WTC11 (cell line): ENCODE measurements around the gene ADH1C.

Experiments
- CBFB ChIP-seq: sonication (generic); formaldehyde crosslinking; IDR thresholded peaks from 2 replicates; pipeline ENCODE4 v1.8.1; 2022; ENCODE audit warnings: mild to moderate bottlenecking, low read depth, missing genetic modification reagents
- ELF4 ChIP-seq: sonication (generic); formaldehyde crosslinking; IDR thresholded peaks from 2 replicates; pipeline ENCODE4 v1.8.1; 2022; ENCODE audit warnings: low read depth, mild to moderate bottlenecking, moderate library complexity, missing genetic modification reagents
- JUN ChIP-seq: sonication (generic); formaldehyde crosslinking; IDR thresholded peaks from 2 replicates; pipeline ENCODE4 v1.8.0; 2023; ENCODE audit warnings: mild to moderate bottlenecking, missing genetic modification reagents
- SP1 ChIP-seq: sonication (generic); formaldehyde crosslinking; conservative IDR thresholded peaks from 2 replicates; pipeline ENCODE4 v1.8.1; 2022; ENCODE audit warnings: missing genetic modification reagents
- ZBTB21 ChIP-seq: sonication (generic); formaldehyde crosslinking; IDR thresholded peaks from 2 replicates; pipeline ENCODE4 v1.8.1; 2023; ENCODE audit warnings: mild to moderate bottlenecking, missing genetic modification reagents, borderline replicate concordance
- ZNF232 ChIP-seq: sonication (generic); formaldehyde crosslinking; IDR thresholded peaks from 2 replicates; pipeline ENCODE4 v1.8.0; 2022; ENCODE audit warnings: mild to moderate bottlenecking, missing genetic modification reagents
- TF ChIP-seq, protein P1 (sequence below): fragments of 200-600 bp; IDR thresholded peaks from 2 replicates; pipeline ENCODE4 v1.8.0; 2022; ENCODE audit warnings: antibody characterized with exemption
- TF ChIP-seq, protein P2 (sequence below): sonication (generic); formaldehyde crosslinking; IDR thresholded peaks from 2 replicates; pipeline ENCODE4 v1.8.0; 2023; ENCODE audit warnings: missing genetic modification reagents, mild to moderate bottlenecking, borderline replicate concordance
- TF ChIP-seq, protein P3 (sequence below): sonication (generic); formaldehyde crosslinking; conservative IDR thresholded peaks from 2 replicates; pipeline ENCODE4 v1.8.1; 2023; ENCODE audit warnings: mild to moderate bottlenecking, low read depth, missing genetic modification reagents, moderate library complexity
- TF ChIP-seq, protein P4 (sequence below): sonication (generic); formaldehyde crosslinking; conservative IDR thresholded peaks from 2 replicates; pipeline ENCODE4 v1.8.1; 2022; ENCODE audit warnings: mild to moderate bottlenecking, missing genetic modification reagents
- TF ChIP-seq, protein P5 (sequence below): sonication (generic); formaldehyde crosslinking; IDR thresholded peaks from 2 replicates; pipeline ENCODE4 v1.8.1; 2023; ENCODE audit warnings: mild to moderate bottlenecking, missing genetic modification reagents, borderline replicate concordance

DNA sequence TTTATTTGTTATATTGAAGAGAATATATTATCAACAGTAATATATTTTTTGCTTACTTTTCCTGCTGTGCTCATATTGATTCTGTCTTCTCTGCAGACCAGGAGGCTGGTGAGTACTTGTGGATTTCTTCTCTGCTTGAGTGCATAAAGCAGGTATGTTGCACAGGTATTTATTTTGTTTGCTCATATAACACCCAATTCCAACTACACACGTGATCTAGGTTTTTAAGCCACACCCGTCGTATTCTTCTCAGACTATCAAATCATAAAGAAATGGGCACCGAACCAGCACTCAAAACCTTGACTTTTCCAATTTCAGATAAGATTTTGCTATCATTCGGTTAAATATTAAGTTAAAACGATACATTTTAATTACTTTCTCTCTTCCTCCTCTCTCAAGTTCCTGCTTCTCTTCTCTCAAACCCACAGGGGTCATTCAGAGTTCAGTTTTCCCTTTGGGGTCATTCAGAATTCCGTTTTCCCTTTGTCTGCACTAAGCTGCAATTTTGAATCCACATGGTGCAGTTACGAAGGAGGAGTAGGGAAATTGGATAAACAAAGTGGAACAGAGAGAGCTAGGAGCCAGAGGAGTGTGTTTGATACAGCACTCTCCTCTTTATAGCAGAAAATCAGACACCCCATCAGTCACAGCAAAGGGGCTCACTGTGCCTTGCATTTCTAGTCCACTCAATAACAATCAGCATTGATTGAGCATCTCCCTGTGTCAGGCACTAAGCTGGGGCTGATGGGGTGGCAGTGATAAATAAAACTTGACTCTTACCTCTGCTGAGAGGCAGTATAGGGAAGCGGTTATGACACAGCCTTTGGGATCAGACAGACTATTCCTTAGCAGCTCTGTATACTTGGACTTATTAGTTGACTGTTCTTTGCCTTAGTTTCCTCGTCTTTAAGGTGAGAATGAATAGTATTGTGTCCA lies at the start of gene ADH1C:
- TF ChIP-seq, protein P1, sequence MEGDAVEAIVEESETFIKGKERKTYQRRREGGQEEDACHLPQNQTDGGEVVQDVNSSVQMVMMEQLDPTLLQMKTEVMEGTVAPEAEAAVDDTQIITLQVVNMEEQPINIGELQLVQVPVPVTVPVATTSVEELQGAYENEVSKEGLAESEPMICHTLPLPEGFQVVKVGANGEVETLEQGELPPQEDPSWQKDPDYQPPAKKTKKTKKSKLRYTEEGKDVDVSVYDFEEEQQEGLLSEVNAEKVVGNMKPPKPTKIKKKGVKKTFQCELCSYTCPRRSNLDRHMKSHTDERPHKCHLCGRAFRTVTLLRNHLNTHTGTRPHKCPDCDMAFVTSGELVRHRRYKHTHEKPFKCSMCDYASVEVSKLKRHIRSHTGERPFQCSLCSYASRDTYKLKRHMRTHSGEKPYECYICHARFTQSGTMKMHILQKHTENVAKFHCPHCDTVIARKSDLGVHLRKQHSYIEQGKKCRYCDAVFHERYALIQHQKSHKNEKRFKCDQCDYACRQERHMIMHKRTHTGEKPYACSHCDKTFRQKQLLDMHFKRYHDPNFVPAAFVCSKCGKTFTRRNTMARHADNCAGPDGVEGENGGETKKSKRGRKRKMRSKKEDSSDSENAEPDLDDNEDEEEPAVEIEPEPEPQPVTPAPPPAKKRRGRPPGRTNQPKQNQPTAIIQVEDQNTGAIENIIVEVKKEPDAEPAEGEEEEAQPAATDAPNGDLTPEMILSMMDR, result no peak
- TF ChIP-seq, protein P2, sequence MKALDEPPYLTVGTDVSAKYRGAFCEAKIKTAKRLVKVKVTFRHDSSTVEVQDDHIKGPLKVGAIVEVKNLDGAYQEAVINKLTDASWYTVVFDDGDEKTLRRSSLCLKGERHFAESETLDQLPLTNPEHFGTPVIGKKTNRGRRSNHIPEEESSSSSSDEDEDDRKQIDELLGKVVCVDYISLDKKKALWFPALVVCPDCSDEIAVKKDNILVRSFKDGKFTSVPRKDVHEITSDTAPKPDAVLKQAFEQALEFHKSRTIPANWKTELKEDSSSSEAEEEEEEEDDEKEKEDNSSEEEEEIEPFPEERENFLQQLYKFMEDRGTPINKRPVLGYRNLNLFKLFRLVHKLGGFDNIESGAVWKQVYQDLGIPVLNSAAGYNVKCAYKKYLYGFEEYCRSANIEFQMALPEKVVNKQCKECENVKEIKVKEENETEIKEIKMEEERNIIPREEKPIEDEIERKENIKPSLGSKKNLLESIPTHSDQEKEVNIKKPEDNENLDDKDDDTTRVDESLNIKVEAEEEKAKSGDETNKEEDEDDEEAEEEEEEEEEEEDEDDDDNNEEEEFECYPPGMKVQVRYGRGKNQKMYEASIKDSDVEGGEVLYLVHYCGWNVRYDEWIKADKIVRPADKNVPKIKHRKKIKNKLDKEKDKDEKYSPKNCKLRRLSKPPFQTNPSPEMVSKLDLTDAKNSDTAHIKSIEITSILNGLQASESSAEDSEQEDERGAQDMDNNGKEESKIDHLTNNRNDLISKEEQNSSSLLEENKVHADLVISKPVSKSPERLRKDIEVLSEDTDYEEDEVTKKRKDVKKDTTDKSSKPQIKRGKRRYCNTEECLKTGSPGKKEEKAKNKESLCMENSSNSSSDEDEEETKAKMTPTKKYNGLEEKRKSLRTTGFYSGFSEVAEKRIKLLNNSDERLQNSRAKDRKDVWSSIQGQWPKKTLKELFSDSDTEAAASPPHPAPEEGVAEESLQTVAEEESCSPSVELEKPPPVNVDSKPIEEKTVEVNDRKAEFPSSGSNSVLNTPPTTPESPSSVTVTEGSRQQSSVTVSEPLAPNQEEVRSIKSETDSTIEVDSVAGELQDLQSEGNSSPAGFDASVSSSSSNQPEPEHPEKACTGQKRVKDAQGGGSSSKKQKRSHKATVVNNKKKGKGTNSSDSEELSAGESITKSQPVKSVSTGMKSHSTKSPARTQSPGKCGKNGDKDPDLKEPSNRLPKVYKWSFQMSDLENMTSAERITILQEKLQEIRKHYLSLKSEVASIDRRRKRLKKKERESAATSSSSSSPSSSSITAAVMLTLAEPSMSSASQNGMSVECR, result no peak
- TF ChIP-seq SP1 (CRISPR knock-in tag) (no peak), JUN (no peak), ELF4 (no peak), ZNF232 (CRISPR knock-in tag) (no peak), ZBTB21 (no peak), CBFB (no peak)
- TF ChIP-seq, protein P3, sequence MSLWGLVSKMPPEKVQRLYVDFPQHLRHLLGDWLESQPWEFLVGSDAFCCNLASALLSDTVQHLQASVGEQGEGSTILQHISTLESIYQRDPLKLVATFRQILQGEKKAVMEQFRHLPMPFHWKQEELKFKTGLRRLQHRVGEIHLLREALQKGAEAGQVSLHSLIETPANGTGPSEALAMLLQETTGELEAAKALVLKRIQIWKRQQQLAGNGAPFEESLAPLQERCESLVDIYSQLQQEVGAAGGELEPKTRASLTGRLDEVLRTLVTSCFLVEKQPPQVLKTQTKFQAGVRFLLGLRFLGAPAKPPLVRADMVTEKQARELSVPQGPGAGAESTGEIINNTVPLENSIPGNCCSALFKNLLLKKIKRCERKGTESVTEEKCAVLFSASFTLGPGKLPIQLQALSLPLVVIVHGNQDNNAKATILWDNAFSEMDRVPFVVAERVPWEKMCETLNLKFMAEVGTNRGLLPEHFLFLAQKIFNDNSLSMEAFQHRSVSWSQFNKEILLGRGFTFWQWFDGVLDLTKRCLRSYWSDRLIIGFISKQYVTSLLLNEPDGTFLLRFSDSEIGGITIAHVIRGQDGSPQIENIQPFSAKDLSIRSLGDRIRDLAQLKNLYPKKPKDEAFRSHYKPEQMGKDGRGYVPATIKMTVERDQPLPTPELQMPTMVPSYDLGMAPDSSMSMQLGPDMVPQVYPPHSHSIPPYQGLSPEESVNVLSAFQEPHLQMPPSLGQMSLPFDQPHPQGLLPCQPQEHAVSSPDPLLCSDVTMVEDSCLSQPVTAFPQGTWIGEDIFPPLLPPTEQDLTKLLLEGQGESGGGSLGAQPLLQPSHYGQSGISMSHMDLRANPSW (CRISPR knock-in tag), result no peak
- TF ChIP-seq, protein P4, sequence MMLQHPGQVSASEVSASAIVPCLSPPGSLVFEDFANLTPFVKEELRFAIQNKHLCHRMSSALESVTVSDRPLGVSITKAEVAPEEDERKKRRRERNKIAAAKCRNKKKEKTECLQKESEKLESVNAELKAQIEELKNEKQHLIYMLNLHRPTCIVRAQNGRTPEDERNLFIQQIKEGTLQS (CRISPR knock-in tag), result no peak
- TF ChIP-seq, protein P5, sequence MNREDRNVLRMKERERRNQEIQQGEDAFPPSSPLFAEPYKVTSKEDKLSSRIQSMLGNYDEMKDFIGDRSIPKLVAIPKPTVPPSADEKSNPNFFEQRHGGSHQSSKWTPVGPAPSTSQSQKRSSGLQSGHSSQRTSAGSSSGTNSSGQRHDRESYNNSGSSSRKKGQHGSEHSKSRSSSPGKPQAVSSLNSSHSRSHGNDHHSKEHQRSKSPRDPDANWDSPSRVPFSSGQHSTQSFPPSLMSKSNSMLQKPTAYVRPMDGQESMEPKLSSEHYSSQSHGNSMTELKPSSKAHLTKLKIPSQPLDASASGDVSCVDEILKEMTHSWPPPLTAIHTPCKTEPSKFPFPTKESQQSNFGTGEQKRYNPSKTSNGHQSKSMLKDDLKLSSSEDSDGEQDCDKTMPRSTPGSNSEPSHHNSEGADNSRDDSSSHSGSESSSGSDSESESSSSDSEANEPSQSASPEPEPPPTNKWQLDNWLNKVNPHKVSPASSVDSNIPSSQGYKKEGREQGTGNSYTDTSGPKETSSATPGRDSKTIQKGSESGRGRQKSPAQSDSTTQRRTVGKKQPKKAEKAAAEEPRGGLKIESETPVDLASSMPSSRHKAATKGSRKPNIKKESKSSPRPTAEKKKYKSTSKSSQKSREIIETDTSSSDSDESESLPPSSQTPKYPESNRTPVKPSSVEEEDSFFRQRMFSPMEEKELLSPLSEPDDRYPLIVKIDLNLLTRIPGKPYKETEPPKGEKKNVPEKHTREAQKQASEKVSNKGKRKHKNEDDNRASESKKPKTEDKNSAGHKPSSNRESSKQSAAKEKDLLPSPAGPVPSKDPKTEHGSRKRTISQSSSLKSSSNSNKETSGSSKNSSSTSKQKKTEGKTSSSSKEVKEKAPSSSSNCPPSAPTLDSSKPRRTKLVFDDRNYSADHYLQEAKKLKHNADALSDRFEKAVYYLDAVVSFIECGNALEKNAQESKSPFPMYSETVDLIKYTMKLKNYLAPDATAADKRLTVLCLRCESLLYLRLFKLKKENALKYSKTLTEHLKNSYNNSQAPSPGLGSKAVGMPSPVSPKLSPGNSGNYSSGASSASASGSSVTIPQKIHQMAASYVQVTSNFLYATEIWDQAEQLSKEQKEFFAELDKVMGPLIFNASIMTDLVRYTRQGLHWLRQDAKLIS, result no peak
